ENCODE data around the gene NPY5R.

DNA sequence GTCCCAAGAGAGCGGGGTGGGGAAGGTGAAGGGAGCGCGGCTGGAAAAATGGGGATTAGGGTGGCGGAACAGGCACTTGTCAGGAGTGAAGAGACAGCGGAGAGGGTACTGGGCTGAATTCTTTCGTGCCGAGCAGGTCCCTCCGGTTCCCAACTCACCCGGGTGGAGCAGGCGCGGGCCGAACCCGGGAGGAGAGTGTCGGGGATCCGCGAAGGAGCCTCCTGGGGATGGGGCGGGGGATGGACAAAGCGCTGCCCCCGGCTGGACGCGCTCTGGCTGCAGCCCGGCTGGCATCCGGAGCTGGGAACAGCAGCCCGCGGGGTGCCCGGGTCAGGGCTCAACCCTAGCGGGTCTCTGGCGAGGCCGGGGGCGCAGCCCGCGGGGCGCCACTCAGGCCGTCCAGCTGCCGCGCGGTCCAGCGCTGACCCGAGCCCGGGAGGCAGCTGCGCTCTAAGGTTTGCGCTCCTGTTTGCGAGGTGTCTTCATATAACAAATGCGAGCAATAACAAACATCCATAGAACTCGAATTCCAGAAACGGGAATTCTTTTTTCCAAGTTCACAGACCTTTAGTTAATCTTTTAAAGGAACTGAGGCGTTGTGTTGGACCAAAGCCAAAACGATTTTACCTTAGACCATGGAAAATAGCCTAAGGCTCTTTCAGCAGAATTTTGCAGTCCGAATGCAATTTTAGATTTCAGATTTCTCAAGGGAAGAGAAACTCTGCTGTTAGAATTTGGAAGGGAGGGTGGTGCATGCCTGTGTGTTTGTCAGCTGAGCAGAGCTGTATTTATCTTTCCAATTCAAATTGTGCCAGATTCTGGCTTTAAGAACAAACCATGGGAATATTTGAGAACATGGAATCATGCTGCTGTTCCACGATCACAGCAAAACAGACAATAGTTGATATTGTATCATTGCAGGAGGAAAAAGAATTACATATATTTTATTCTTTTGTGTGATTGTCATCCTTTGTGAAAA, 744 bp downstream of the NPY5R start:
- TF ChIP-seq, protein P1, sequence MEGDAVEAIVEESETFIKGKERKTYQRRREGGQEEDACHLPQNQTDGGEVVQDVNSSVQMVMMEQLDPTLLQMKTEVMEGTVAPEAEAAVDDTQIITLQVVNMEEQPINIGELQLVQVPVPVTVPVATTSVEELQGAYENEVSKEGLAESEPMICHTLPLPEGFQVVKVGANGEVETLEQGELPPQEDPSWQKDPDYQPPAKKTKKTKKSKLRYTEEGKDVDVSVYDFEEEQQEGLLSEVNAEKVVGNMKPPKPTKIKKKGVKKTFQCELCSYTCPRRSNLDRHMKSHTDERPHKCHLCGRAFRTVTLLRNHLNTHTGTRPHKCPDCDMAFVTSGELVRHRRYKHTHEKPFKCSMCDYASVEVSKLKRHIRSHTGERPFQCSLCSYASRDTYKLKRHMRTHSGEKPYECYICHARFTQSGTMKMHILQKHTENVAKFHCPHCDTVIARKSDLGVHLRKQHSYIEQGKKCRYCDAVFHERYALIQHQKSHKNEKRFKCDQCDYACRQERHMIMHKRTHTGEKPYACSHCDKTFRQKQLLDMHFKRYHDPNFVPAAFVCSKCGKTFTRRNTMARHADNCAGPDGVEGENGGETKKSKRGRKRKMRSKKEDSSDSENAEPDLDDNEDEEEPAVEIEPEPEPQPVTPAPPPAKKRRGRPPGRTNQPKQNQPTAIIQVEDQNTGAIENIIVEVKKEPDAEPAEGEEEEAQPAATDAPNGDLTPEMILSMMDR (IDR thresholded peaks at IDR 0.05): no peak
- no peak for TF ChIP-seq EZH2 (IDR thresholded peaks at IDR 0.05; ENCODE audit: borderline replicate concordance, insufficient read depth, low read depth, low read length, poor library complexity, severe bottlenecking)

Data from B cell (primary cell).